ENCODE measurements around the gene EPB41L1.

EPB41L1 gene

GRCh38 chr20:36235892-36236785 lies 81.6 kb downstream of the EPB41L1 start, which contains the start of gene AAR2 (continued):
- TF ChIP-seq, protein P1, sequence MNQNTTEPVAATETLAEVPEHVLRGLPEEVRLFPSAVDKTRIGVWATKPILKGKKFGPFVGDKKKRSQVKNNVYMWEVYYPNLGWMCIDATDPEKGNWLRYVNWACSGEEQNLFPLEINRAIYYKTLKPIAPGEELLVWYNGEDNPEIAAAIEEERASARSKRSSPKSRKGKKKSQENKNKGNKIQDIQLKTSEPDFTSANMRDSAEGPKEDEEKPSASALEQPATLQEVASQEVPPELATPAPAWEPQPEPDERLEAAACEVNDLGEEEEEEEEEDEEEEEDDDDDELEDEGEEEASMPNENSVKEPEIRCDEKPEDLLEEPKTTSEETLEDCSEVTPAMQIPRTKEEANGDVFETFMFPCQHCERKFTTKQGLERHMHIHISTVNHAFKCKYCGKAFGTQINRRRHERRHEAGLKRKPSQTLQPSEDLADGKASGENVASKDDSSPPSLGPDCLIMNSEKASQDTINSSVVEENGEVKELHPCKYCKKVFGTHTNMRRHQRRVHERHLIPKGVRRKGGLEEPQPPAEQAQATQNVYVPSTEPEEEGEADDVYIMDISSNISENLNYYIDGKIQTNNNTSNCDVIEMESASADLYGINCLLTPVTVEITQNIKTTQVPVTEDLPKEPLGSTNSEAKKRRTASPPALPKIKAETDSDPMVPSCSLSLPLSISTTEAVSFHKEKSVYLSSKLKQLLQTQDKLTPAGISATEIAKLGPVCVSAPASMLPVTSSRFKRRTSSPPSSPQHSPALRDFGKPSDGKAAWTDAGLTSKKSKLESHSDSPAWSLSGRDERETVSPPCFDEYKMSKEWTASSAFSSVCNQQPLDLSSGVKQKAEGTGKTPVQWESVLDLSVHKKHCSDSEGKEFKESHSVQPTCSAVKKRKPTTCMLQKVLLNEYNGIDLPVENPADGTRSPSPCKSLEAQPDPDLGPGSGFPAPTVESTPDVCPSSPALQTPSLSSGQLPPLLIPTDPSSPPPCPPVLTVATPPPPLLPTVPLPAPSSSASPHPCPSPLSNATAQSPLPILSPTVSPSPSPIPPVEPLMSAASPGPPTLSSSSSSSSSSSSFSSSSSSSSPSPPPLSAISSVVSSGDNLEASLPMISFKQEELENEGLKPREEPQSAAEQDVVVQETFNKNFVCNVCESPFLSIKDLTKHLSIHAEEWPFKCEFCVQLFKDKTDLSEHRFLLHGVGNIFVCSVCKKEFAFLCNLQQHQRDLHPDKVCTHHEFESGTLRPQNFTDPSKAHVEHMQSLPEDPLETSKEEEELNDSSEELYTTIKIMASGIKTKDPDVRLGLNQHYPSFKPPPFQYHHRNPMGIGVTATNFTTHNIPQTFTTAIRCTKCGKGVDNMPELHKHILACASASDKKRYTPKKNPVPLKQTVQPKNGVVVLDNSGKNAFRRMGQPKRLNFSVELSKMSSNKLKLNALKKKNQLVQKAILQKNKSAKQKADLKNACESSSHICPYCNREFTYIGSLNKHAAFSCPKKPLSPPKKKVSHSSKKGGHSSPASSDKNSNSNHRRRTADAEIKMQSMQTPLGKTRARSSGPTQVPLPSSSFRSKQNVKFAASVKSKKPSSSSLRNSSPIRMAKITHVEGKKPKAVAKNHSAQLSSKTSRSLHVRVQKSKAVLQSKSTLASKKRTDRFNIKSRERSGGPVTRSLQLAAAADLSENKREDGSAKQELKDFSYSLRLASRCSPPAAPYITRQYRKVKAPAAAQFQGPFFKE (tag by site-specific recombination; IDR thresholded peaks at IDR 0.05; ENCODE audit: borderline replicate concordance), result no peak
- TF ChIP-seq GLI2 (tag by site-specific recombination; IDR thresholded peaks at IDR 0.05; ENCODE audit: borderline replicate concordance, low read depth) (no peak; the same call in 1 of the 2 replicates), ZIC2 (tag by site-specific recombination; IDR thresholded peaks at IDR 0.05) (no peak), ZNF792 (tag by site-specific recombination; IDR thresholded peaks at IDR 0.05) (no peak), ZNF157 (tag by site-specific recombination; IDR thresholded peaks at IDR 0.05) (no peak), ZNF23 (tag by site-specific recombination; IDR thresholded peaks at IDR 0.05; ENCODE audit: borderline replicate concordance) (no peak), ZNF404 (tag by site-specific recombination; IDR thresholded peaks at IDR 0.05) (no peak), ZNF768 (tag by site-specific recombination; IDR thresholded peaks at IDR 0.05) (no peak), ZNF514 (tag by site-specific recombination; IDR thresholded peaks at IDR 0.05) (no peak), ZNF776 (tag by site-specific recombination; IDR thresholded peaks at IDR 0.05; ENCODE audit: borderline replicate concordance) (no peak), ZNF324 (tag by site-specific recombination; IDR thresholded peaks at IDR 0.05) (peak; percentile 74; the same call in 1 of the 2 replicates), ZNF544 (tag by site-specific recombination; IDR thresholded peaks at IDR 0.05) (no peak), AEBP2 (tag by site-specific recombination; IDR thresholded peaks at IDR 0.05; ENCODE audit: borderline replicate concordance) (no peak), PRDM1 (tag by site-specific recombination; IDR thresholded peaks at IDR 0.05) (no peak), ZNF639 (tag by site-specific recombination; IDR thresholded peaks at IDR 0.05) (peak; percentile 95), HOXD13 (CRISPR knock-in tag; IDR thresholded peaks at IDR 0.05; ENCODE audit: borderline replicate concordance) (no peak), ZNF529 (tag by site-specific recombination; IDR thresholded peaks at IDR 0.05; ENCODE audit: insufficient replicate concordance) (no peak), ZNF138 (tag by site-specific recombination; IDR thresholded peaks at IDR 0.05; ENCODE audit: borderline replicate concordance) (no peak), REST (tag by site-specific recombination; IDR thresholded peaks at IDR 0.05) (peak; percentile 65; the same call in 1 of the 2 replicates), ZNF16 (tag by site-specific recombination; IDR thresholded peaks at IDR 0.05; ENCODE audit: low read depth) (no peak)
- TF ChIP-seq, protein P2, sequence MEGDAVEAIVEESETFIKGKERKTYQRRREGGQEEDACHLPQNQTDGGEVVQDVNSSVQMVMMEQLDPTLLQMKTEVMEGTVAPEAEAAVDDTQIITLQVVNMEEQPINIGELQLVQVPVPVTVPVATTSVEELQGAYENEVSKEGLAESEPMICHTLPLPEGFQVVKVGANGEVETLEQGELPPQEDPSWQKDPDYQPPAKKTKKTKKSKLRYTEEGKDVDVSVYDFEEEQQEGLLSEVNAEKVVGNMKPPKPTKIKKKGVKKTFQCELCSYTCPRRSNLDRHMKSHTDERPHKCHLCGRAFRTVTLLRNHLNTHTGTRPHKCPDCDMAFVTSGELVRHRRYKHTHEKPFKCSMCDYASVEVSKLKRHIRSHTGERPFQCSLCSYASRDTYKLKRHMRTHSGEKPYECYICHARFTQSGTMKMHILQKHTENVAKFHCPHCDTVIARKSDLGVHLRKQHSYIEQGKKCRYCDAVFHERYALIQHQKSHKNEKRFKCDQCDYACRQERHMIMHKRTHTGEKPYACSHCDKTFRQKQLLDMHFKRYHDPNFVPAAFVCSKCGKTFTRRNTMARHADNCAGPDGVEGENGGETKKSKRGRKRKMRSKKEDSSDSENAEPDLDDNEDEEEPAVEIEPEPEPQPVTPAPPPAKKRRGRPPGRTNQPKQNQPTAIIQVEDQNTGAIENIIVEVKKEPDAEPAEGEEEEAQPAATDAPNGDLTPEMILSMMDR (tag by site-specific recombination; IDR thresholded peaks at IDR 0.05), result no peak
- TF ChIP-seq, protein P3, sequence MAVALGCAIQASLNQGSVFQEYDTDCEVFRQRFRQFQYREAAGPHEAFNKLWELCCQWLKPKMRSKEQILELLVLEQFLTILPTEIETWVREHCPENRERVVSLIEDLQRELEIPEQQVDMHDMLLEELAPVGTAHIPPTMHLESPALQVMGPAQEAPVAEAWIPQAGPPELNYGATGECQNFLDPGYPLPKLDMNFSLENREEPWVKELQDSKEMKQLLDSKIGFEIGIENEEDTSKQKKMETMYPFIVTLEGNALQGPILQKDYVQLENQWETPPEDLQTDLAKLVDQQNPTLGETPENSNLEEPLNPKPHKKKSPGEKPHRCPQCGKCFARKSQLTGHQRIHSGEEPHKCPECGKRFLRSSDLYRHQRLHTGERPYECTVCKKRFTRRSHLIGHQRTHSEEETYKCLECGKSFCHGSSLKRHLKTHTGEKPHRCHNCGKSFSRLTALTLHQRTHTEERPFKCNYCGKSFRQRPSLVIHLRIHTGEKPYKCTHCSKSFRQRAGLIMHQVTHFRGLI (tag by site-specific recombination; IDR thresholded peaks at IDR 0.05), result no peak
